ENCODE data around the gene DCLK1.

The DCLK1 gene

DNA sequence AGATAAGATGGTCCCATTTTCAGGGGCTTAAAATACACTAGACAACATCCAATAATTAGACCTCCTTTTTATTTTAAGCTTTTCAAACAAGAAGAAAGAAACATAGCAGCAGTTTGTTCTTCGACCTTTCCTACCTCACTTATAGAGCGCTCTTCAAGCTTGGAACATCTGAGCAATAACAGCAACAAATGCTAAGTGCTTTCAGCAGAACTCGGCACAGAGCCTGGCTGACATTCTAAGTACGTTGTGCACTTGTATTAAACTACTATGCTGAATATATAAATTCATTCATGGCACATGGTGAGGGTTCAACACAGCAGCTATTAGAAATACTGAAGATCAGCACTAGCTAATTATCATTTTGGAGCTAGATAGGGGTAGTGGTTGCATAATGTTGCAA lies 398.6 kb downstream of the DCLK1 start:
- DNase-seq: no peak

DNA sequence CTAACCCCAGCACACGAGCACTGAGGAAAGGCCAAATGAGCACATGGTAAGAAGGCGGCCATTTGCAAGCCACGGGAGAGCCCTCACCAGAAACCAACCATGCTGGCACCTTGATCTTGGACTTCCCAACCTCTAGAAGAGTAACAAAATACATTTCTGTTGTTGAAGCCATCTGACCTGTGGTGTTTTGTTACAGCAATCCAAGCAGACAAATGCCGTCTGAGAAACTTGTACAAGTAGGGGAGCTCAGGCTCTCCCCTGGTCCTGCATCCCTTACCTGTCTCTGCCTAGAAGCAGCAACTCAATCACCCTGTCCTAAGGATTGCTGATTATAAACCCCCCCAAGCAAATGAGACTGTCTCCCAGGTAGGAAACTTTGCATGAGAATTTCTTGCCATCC lies 399.7 kb downstream of the DCLK1 start:
- no peak for DNase-seq

DNA sequence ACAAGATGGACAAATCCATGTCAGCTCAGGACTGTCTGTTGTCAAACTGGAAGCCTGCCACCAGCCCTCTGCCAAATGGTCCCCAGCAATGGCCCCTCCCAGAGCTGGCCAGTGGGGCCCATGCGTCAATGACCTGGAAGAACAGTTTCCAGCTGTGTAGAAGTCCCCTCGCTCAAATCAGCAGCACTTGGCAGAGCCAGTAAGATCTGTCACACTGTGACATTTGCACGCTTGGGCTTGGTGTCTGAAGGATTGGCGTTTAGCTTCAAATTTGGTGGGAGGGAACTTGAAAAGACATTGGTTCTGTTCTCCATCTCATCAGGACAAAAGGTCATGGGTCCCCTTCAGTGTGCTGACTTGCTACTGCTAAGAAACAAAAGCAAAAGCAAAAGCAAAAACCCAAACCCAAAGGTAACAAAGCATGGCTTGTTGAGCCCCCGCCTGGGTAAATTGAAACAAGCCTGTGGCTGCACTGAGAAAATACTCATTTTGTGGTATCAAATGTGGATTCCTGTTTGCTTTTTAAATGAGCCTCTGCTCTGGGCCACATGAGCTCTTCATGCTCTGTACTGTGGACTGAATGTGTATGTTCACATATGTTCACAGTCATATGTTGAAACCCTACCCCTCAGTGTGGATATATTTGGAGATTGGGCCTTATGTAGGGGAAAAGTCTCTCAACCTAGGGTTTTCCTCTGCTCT lies 401.1 kb downstream of the DCLK1 start:
- DNase-seq: no peak

DNA sequence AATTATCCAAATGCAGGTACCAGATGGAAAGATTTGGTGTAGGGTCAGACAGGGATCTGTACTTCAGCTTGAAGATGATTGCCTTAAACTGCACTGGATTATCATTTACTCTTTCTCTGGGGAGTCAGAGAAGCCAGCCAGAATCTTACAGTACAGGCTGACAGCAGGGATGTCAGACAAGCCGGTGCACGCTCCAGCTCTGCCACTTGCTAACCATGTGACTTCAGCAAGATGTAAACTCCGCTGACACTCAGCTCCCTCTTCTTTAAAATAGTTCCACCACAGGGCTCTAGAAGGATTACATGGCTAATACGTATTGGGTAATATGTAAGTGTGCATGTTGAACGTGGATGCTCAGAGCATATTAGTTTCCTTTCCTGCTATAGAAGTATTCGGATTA lies 403.3 kb downstream of the DCLK1 start:
- DNase-seq: no peak

DNA sequence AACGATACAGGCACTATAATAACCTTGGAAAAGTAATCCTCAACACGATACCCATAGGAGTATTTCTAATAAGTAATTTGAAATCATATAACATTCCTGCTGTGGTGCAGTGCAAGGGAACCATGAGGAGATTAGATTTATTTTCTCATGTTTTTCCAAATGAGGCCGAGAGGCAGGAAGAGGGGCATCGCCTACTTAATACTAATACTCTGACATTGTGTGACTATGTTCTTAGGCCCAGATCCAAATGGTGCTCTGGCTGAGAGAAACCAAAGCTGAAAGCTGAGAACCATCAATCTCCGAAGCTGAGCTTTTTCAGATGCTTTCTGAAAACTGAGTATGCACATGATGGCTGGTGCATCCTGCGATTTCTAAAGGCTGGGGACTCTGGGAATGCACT lies 406.7 kb downstream of the DCLK1 start:
- no peak for DNase-seq

DNA sequence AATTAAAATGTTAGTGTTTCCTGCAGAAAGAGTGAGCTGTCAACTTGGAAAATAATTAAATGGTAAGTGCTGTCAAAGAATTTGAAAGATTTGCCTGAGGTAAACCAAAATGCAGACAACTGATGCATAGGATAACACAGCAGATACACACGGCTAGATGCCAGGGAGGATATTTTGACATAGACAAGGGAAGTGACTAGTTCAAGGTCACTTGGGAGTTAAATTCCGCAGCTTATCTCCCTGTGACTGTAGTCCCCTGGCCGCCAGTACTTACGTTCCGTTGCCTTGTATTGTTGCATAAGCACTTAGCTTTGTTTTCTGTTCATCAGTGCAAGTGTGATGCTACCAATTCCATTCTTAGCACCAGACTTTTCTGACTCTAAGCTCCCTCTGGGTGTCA lies 407.4 kb downstream of the DCLK1 start:
- DNase-seq: no peak

DNA sequence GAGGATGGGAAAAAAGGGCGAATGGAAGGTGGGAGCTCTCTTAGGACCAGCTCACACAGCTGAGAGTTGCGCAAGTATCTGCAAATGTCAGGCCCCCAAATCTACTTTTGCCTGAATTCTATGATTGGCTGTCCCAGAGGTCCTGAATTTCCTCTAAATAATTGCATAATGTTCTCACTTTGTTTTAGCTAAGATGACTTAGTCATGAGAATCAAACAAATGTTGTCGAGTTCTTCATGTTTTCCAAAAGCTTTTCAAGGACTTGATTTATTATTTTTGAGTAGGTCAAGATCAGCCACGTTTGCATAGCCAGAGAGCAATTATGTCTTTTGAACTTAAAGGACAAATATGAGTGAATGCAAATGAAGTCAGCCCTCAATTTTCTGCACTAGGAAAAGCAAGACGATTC lies 408.1 kb downstream of the DCLK1 start:
- DNase-seq: no peak

DNA sequence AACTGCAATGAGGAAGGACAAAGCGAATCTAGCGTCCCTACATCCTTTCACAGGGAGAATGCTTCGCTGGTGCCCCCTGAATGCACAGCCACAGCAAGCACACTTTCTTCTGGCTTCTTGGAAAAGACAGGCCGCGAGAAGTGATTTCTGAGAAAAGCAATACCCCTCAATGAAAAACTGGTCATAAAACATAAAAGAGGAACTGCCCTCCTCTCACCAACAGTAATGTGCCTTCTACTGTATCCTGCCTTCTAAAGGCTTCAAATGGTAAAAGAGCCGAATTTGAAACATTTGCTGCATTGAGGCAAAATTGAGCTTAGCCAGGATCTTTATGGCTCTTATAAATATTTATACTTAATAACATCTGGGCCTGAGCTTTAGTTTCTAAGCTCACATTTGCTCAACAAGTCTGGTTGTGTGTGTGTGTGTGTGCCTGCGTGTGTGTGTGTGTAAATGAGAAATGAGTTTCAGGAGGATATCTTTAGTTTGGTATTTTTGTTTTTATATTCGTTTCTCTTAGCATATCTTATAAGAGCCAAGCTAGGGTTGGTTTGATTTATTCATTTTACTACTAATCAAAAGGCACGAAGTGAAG lies 408.6 kb downstream of the DCLK1 start:
- DNase-seq: no peak

DNA sequence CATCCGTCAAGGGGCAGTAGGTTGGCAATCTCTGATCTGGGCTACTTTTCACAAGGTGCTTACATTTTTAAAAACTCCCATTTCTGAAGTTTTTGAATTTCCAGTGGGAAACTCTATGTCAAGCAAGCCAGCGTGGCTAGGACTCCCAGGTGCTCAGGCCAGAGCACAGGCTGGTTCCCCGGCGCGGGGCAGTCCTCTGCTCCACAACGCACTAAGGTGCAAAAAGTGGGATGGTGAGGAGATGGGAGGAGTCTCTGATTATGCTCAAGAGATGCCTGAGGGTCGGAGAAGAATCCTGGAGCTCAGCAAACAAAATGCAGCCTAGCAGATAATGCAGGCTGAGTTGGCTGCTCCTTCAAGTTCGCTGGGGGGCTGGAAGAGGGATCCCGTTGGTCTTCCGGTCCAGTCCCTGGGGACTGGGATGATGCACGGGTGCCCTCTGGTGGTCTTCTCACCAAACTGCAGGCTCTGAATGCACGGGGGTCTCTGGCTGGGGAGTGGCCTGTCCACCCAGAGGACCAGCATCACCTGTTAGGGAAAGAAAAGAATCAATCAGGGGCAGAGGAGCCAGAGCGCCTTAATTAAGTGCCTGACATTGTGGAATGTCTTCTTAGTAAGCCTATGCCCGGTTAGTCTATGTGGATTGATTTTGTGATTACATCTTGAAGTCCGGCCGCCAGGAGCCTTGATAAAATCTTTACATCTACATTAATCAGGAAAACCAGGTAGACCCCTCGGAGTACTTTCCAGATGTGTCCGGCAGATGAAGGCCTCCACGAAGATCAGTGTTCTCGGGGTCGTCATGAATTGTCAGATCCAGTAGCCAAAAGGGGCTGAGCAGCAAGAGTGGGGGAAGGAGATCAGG lies 410.3 kb downstream of the DCLK1 start:
- peak in 1 of 5 experiments; percentile 8 for DNase-seq

DNA sequence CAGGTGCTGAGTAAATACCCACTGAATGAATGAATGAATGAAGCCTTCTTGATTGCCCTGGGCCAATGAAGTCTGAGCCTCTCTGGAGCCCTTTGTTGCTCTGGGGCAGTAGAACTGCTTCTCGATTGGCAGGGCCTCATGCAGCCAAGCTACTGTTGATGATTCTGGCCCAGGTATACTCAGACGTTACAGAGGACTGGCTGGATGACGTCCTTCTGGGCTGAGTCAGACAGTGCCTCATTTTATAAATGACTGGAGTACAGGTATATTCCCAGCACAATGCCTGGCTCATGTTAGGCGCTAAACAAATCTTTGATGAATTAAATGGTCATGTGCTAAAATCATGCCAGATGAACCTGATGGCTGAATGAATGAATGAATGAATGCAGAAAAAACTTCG lies 410.9 kb downstream of the DCLK1 start:
- no peak for DNase-seq

Data from T-helper 2 cell (primary cell).